B cell (primary cell): Measurements from ENCODE around the gene TFAP2A. TPM values are rescaled to one million over a fixed set of nuclear protein-coding genes. Genes with fewer than 3 reads are reported as not detected.

ENCODE experiments used
- ATAC-seq: fragments of 200-7000 bp; cut with Tn5 transposase; one replicate; pipeline ENCODE4 v1.10.0; 2021; ENCODE audit warnings: low read depth, mild to moderate bottlenecking, moderate number of reproducible peaks, moderate library complexity
- CTCF ChIA-PET: fragments of 350-600 bp; sonication (Branson Sonifier 250); formaldehyde crosslinking; loops from one replicate; lab custom pipeline; 2021; ENCODE audit warnings: antibody characterized with exemption, inconsistent platforms; lab: Charles Lee
- POLR2A ChIA-PET: fragments of 350-600 bp; sonication (Branson Sonifier 250); formaldehyde crosslinking; loops from one replicate; lab custom pipeline; 2021; ENCODE audit warnings: antibody characterized with exemption; lab: Charles Lee
- DNase-seq: peaks from one replicate; pipeline ENCODE4 v3.0.0; 2013
- H2AFZ ChIP-seq: 2 replicates; pipeline ENCODE4 v1.6.1; 2012; ENCODE audit warnings: mild to moderate bottlenecking, low read depth, low read length; ENCODE audit not compliant: insufficient read depth, poor library complexity, severe bottlenecking
- H3K27ac ChIP-seq, 2 donors: 1 replicate in 1 of 2; 2 replicates in 1 of 2; pipeline ENCODE4 v1.5.1; 2012 to 2013; ENCODE audit warnings: low read length in 2 of 2, mild to moderate bottlenecking in 2 of 2, moderate library complexity in 1 of 2
- H3K27me3 ChIP-seq, 4 experiments: fragments of 200-600 bp in 1 of 4; sonication (generic) in 1 of 4; replicated peaks in 1 of 4; 1 replicate in 2 of 4; 2 replicates in 2 of 4; pipeline versions ENCODE4 v1.6.1 to v1.7.0; 2013 to 2016; ENCODE audit warnings: low read length in 3 of 4, mild to moderate bottlenecking in 2 of 4, mixed read lengths in 1 of 4, moderate library complexity in 1 of 4; ENCODE audit not compliant: insufficient read depth in 4 of 4, control insufficient read depth in 3 of 4; ENCODE audit errors: control extremely low read depth in 1 of 4
- H3K36me3 ChIP-seq, 2 experiments: replicated peaks in 1 of 2; 1 replicate in 1 of 2; 2 replicates in 1 of 2; pipeline versions ENCODE4 v1.6.1 to v1.7.1; 2013; ENCODE audit warnings: low read length in 1 of 2; ENCODE audit not compliant: insufficient read depth in 2 of 2, control insufficient read depth in 1 of 2; ENCODE audit errors: control extremely low read depth in 1 of 2, extremely low read depth in 1 of 2
- H3K4me1 ChIP-seq, 2 donors: fragments of 200-600 bp in 1 of 2; sonication (generic) in 1 of 2; 1 replicate in 1 of 2; 2 replicates in 1 of 2; pipeline versions ENCODE4 v1.5.1 to v1.6.1; 2013 to 2017; ENCODE audit warnings: low read length in 2 of 2; ENCODE audit not compliant: control insufficient read depth in 2 of 2, insufficient read depth in 2 of 2
- H3K4me2 ChIP-seq: replicated peaks from 2 replicates; pipeline ENCODE3; 2012; ENCODE audit warnings: mild to moderate bottlenecking, low read depth, low read length; ENCODE audit not compliant: poor library complexity, severe bottlenecking
- H3K4me3 ChIP-seq, 5 experiments: fragments of 200-600 bp in 1 of 5; sonication (generic) in 1 of 5; 1 replicate in 3 of 5; 2 replicates in 2 of 5; pipeline versions ENCODE4 v1.5.1 to v1.7.0; 2011 to 2016; ENCODE audit warnings: low read length in 4 of 5, mild to moderate bottlenecking in 4 of 5, low read depth in 2 of 5, control low read depth in 1 of 5, moderate library complexity in 1 of 5; ENCODE audit not compliant: insufficient read depth in 1 of 5; ENCODE audit errors: control extremely low read depth in 1 of 5, extremely low read depth in 1 of 5
- H3K79me2 ChIP-seq: fragments of 200-600 bp; sonication (generic); one replicate; pipeline ENCODE4 v1.6.0; 2016; ENCODE audit warnings: low read length; ENCODE audit not compliant: control insufficient read depth, insufficient read depth
- H3K9ac ChIP-seq: fragments of 200-600 bp; sonication (generic); 2 replicates; pipeline ENCODE4 v1.6.1; 2017; ENCODE audit warnings: mild to moderate bottlenecking, low read length, moderate library complexity
- H3K9me3 ChIP-seq, 3 donors: one replicate each; pipeline versions ENCODE4 v1.6.1 to v1.7.1; 2013; ENCODE audit warnings: low read length in 2 of 3; ENCODE audit not compliant: control insufficient read depth in 2 of 3, insufficient read depth in 1 of 3; ENCODE audit errors: control extremely low read depth in 1 of 3
- H4K20me1 ChIP-seq: 2 replicates; pipeline ENCODE4 v1.6.0; 2012; ENCODE audit warnings: mild to moderate bottlenecking, low read length; ENCODE audit not compliant: insufficient read depth, control insufficient read depth, poor library complexity, severe bottlenecking
- H3K27ac Mint-ChIP-seq: one replicate; pipeline ENCODE4 v1.8.0; 2021; ENCODE audit warnings: mixed read lengths
- H3K27me3 Mint-ChIP-seq: one replicate; pipeline ENCODE4 v1.8.0; 2021; ENCODE audit warnings: mixed read lengths
- H3K4me1 Mint-ChIP-seq: one replicate; pipeline ENCODE4 v1.8.0; 2021; ENCODE audit warnings: mixed read lengths
- H3K4me3 Mint-ChIP-seq: one replicate; pipeline ENCODE4 v1.8.0; 2021; ENCODE audit warnings: mixed read lengths
- H3K9me3 Mint-ChIP-seq: one replicate; pipeline ENCODE4 v1.8.0; 2022; ENCODE audit warnings: mixed read lengths; ENCODE audit not compliant: insufficient read depth
- CTCF ChIP-seq: fragments of 200-600 bp; IDR thresholded peaks from one replicate; pipeline ENCODE4 v1.8.0; 2022; ENCODE audit warnings: antibody characterized with exemption, mild to moderate bottlenecking
- EZH2 ChIP-seq: IDR thresholded peaks from 2 replicates; pipeline ENCODE4 v1.6.1; 2012; ENCODE audit warnings: borderline replicate concordance, low read depth, mild to moderate bottlenecking, moderate library complexity, low read length; ENCODE audit not compliant: insufficient read depth, poor library complexity, severe bottlenecking
- WGBS: methylation state at CpG from one replicate; pipeline ENCODE4 v1.1.5; 2013; ENCODE audit warnings: missing lambda C conversion rate; ENCODE audit not compliant: insufficient coverage; 5-methylcytosine and 5-hydroxymethylcytosine counted together
- intact Hi-C: fragments of 100-400 bp; cut with micrococcal nuclease; formaldehyde crosslinking; loops from one replicate; pipeline ENCODE4 v1.10.0; 2022
- polyA plus RNA-seq: library from polyadenylated mRNA; depleted of rRNA; stranded (reverse); fragments of >200 nt; gene quantifications from 2 replicates; pipeline ENCODE4 v1.2.3, GENCODE V29; 2012
- total RNA-seq, 2 donors: library from RNA; stranded (reverse); fragments of 120-200 nt in 1 of 2; gene quantifications; 1 replicate in 1 of 2; 2 replicates in 1 of 2; pipeline versions ENCODE4 v1.2.3 to v1.2.4, GENCODE V29; 2013 to 2022

Gene TFAP2A
- total and polyA plus RNA-seq, 2 donors (not counting 1 experiment from before 2014, with no cell fraction given), result not detected

- ChIA-PET POLR2A (no interaction called here), CTCF (no interaction called here)
- Mint-ChIP-seq H3K27ac (no peak overlapping the region), H3K9me3 (peaks cover 11% of the 10 kb centered on the region), H3K27me3 (peaks cover 84% of the 10 kb centered on the region), H3K4me3 (no peak overlapping the region), H3K4me1 (peaks cover 10% of the 10 kb centered on the region)
- TF ChIP-seq CTCF, result no peak
- no peak for TF ChIP-seq EZH2
- H2AFZ ChIP-seq, result no peak overlapping the region
- H3K36me3 ChIP-seq, result no peaks in the 10 kb centered on the region
- no peak overlapping the region for H3K4me3 ChIP-seq
- H3K4me2 ChIP-seq, result no peak overlapping the region
- no peak overlapping the region for H3K27ac ChIP-seq
- H3K4me1 ChIP-seq, result peaks cover 9% of the 10 kb centered on the region in 2 donors
- ATAC-seq (no peak), DNase-seq (no peak)
- no peak overlapping the region for H3K9ac ChIP-seq
- no peaks in the 10 kb centered on the region for H3K79me2 ChIP-seq
- peaks cover 3 to 78% (median 61%) of the 10 kb centered on the region in 4 experiments for H3K27me3 ChIP-seq
- intact Hi-C loops, result no loop called here
- WGBS, result 100% methylated on average over 1 of the region's 2 CpGs
- H3K9me3 ChIP-seq, result peaks cover 14 to 26% (median 16%) of the 10 kb centered on the region in 3 donors
- no peaks in the 10 kb centered on the region for H4K20me1 ChIP-seq
Measured at GRCh38 chr6:10399451-10399850, 15.4 kb downstream of the TFAP2A start.

DNA sequence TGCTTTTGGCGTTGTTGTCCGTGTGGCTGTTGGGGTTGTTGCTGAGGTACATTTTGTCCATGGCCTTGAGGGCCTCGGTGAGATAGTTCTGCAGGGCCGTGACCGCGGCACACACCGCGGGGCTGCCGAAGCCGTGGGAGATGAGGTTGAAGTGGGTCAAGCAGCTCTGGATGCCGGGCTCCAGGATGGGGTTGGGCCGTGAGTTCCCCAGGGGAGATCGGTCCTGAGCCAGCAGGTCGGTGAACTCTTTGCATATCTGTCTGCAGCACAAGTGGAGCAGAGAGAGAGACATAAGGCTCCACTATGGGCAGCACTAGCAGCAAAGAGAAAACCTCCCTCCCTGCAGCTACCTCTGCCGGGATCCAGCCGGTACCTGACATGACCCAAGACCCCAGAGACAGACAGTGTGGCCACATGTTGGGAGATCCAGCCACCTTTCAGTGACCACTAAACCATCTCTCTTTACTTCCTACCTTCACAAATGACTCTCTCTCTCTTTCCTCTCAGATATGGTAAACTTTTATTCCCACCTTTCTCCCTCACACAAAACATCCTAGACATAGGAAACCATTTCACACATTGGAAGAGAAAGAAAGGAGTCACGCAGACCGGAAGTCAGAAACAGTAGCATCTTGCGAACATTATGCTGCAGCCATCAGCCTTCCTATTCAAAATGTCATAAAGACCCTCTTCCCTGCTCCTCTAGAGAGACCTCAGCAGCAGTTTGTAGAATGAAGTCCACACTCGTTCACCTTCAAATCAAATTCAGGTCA, 16.2 kb downstream of the TFAP2A start:
- Mint-ChIP-seq H3K27ac (no peak overlapping the region), H3K4me3 (no peak overlapping the region), H3K9me3 (peaks cover 11% of the 10 kb centered on the region), H3K27me3 (peaks cover 92% of the 10 kb centered on the region), H3K4me1 (peaks cover 5% of the 10 kb centered on the region)
- ATAC-seq (no peak), DNase-seq (no peak)
- no peak for TF ChIP-seq EZH2
- Histone ChIP-seq H3K4me3 (no peak overlapping the region), H3K4me2 (no peak overlapping the region), H3K27ac (no peak overlapping the region), H3K36me3 (no peaks in the 10 kb centered on the region), H3K79me2 (no peaks in the 10 kb centered on the region), H3K27me3 (peaks cover 3 to 86% (median 65%) of the 10 kb centered on the region in 4 experiments), H3K9me3 (peaks cover 12 to 18% (median 18%) of the 10 kb centered on the region in 3 donors), H3K4me1 (peaks cover 4 to 6% of the 10 kb centered on the region in 2 donors), H3K9ac (no peak overlapping the region), H2AFZ (no peak overlapping the region), H4K20me1 (no peaks in the 10 kb centered on the region)
- intact Hi-C loops, result no loop called here
- ChIA-PET POLR2A (no interaction called here), CTCF (no interaction called here)
- 18% methylated on average over 15 of the region's 20 CpGs for WGBS
